Measurements from ENCODE around the gene ATAD2B. TPM values are rescaled to one million over a fixed set of nuclear protein-coding genes. Genes with fewer than 3 reads are reported as not detected.

Gene ATAD2B
- total and polyA plus RNA-seq, 4 donors, result 2.3 to 16.2 (median 11.5) TPM

DNA sequence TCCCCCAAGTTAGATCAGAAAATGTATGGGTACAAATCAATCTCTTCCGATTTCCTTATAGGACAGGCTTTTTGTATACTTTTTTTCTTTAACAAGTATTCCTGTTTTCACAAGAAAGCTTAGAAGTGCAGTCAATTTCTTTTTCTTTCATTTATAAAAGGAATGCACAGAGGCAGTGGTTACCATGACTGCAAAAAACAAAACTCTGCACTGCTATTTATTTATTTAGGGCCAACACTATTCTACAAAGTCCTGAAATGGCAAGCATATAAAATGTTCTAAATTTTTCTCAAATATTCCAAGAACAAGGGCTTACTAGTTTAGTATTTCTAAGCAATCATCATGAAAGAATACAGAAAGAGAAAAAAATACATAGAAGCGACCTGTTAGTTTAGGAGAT lies 22.2 kb downstream of the ATAD2B start:
- H3K4me3 ChIP-seq (ENCODE audit: low read depth in 1 of 3, low read length in 3 of 3), result no peak overlapping the region
- DNase-seq (ENCODE audit: low spot score), result no peak
- H3K36me3 ChIP-seq (ENCODE audit: control insufficient read depth in 4 of 4, insufficient read depth in 3 of 4, low read depth in 1 of 4, low read length in 3 of 4), result no peaks in the 10 kb centered on the region
- H3K4me1 ChIP-seq (ENCODE audit: control insufficient read depth in 4 of 4, insufficient read depth in 4 of 4, low read length in 3 of 4), result peaks cover 0 to 10% (median 3%) of the 10 kb centered on the region in 4 donors
- no peaks in the 10 kb centered on the region for H3K27me3 ChIP-seq (ENCODE audit: control insufficient read depth in 4 of 4, insufficient read depth in 4 of 4, low read length in 3 of 4)
- TF ChIP-seq TAF1 (conservative IDR thresholded peaks at IDR 0.05), result no peak
- no peak for TF ChIP-seq JUND (IDR thresholded peaks at IDR 0.05)
- no peak overlapping the region for H3K9ac ChIP-seq (ENCODE audit: low read depth in 1 of 2, low read length in 2 of 2)
- no peaks in the 10 kb centered on the region for H3K9me3 ChIP-seq (ENCODE audit: control insufficient read depth in 4 of 4, low read length in 3 of 4)
- H3K27ac ChIP-seq (ENCODE audit: low read depth in 1 of 2, low read length in 2 of 2), result no peak overlapping the region
- WGBS, result 92% methylated on average over 2 of the region's 2 CpGs

DNA sequence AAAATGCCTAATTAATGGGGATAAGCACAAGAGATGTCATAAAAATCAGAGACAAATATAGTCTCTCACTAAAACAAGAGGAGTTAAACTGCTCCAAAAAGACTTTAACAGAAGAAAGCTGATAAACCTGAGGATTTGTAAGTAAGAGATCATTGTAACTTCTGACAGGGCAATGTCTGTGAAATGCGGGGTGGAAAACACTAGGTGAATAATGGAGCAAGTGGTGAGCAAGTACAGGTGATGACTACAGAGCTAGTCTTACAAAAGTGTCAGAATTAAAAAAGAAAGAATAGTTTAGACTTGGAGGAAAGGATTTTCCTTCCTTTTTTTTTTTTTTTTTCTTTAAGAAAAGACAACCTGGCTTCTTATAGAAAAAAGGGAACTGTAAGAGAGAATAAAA lies 22.7 kb downstream of the ATAD2B start:
- WGBS, result 92% methylated on average over 1 of the region's 1 CpG
- Histone ChIP-seq H3K4me1 (ENCODE audit: control insufficient read depth in 4 of 4, insufficient read depth in 4 of 4, low read length in 3 of 4) (peaks cover 0 to 10% (median 3%) of the 10 kb centered on the region in 4 donors), H3K27ac (ENCODE audit: low read depth in 1 of 2, low read length in 2 of 2) (no peak overlapping the region), H3K27me3 (ENCODE audit: control insufficient read depth in 4 of 4, insufficient read depth in 4 of 4, low read length in 3 of 4) (no peaks in the 10 kb centered on the region), H3K9ac (ENCODE audit: low read depth in 1 of 2, low read length in 2 of 2) (no peak overlapping the region), H3K9me3 (ENCODE audit: control insufficient read depth in 4 of 4, low read length in 3 of 4) (no peaks in the 10 kb centered on the region), H3K4me3 (ENCODE audit: low read depth in 1 of 3, low read length in 3 of 3) (no peak overlapping the region), H3K36me3 (ENCODE audit: control insufficient read depth in 4 of 4, insufficient read depth in 3 of 4, low read depth in 1 of 4, low read length in 3 of 4) (no peaks in the 10 kb centered on the region)
- no peak for TF ChIP-seq EGR1 (IDR thresholded peaks at IDR 0.05; ENCODE audit: low read depth in 2 of 2)
- TF ChIP-seq, protein P1, sequence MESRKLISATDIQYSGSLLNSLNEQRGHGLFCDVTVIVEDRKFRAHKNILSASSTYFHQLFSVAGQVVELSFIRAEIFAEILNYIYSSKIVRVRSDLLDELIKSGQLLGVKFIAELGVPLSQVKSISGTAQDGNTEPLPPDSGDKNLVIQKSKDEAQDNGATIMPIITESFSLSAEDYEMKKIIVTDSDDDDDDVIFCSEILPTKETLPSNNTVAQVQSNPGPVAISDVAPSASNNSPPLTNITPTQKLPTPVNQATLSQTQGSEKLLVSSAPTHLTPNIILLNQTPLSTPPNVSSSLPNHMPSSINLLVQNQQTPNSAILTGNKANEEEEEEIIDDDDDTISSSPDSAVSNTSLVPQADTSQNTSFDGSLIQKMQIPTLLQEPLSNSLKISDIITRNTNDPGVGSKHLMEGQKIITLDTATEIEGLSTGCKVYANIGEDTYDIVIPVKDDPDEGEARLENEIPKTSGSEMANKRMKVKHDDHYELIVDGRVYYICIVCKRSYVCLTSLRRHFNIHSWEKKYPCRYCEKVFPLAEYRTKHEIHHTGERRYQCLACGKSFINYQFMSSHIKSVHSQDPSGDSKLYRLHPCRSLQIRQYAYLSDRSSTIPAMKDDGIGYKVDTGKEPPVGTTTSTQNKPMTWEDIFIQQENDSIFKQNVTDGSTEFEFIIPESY (IDR thresholded peaks at IDR 0.05), result no peak
- no peak for TF ChIP-seq FOXA2 (IDR thresholded peaks at IDR 0.05)
- TF ChIP-seq, protein P2, sequence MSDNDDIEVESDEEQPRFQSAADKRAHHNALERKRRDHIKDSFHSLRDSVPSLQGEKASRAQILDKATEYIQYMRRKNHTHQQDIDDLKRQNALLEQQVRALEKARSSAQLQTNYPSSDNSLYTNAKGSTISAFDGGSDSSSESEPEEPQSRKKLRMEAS (IDR thresholded peaks at IDR 0.05), result no peak
- no peak for TF ChIP-seq HNF4A (conservative IDR thresholded peaks at IDR 0.05)
- TF ChIP-seq HNF4G (IDR thresholded peaks at IDR 0.05), result no peak
- TF ChIP-seq, protein P3, sequence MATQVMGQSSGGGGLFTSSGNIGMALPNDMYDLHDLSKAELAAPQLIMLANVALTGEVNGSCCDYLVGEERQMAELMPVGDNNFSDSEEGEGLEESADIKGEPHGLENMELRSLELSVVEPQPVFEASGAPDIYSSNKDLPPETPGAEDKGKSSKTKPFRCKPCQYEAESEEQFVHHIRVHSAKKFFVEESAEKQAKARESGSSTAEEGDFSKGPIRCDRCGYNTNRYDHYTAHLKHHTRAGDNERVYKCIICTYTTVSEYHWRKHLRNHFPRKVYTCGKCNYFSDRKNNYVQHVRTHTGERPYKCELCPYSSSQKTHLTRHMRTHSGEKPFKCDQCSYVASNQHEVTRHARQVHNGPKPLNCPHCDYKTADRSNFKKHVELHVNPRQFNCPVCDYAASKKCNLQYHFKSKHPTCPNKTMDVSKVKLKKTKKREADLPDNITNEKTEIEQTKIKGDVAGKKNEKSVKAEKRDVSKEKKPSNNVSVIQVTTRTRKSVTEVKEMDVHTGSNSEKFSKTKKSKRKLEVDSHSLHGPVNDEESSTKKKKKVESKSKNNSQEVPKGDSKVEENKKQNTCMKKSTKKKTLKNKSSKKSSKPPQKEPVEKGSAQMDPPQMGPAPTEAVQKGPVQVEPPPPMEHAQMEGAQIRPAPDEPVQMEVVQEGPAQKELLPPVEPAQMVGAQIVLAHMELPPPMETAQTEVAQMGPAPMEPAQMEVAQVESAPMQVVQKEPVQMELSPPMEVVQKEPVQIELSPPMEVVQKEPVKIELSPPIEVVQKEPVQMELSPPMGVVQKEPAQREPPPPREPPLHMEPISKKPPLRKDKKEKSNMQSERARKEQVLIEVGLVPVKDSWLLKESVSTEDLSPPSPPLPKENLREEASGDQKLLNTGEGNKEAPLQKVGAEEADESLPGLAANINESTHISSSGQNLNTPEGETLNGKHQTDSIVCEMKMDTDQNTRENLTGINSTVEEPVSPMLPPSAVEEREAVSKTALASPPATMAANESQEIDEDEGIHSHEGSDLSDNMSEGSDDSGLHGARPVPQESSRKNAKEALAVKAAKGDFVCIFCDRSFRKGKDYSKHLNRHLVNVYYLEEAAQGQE (IDR thresholded peaks at IDR 0.05), result no peak
- TF ChIP-seq JUND (IDR thresholded peaks at IDR 0.05), result no peak
- no peak for TF ChIP-seq SP1 (IDR thresholded peaks at IDR 0.05)
- TF ChIP-seq FOXA1 (IDR thresholded peaks at IDR 0.05), result no peak
- TF ChIP-seq NR2F2 (IDR thresholded peaks at IDR 0.05), result no peak
- TF ChIP-seq RAD21 (IDR thresholded peaks at IDR 0.05), result no peak
- DNase-seq (ENCODE audit: low spot score), result no peak

DNA sequence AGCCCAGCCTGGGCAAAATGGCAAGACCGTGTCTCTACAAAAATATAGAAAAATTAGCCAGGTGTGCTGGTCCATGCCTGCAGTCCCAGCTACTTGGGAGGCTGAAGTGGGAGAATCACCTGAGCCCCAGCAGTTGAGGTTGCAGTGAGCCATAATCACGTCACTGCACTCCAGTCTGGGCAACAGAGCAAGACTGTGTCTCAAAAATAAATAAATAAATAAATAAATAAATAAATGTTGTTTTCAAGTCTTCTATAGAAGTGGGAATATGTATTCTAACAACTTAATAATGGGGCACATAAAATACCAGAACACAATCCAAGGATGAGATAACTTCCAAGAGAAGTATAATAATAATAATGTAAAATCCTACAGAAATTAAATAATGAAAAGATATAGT lies 23.9 kb downstream of the ATAD2B start:
- H3K4me1 ChIP-seq (ENCODE audit: control insufficient read depth in 4 of 4, insufficient read depth in 4 of 4, low read length in 3 of 4), result peaks cover 0 to 10% (median 3%) of the 10 kb centered on the region in 4 donors
- H3K27me3 ChIP-seq (ENCODE audit: control insufficient read depth in 4 of 4, insufficient read depth in 4 of 4, low read length in 3 of 4), result no peaks in the 10 kb centered on the region
- H3K27ac ChIP-seq (ENCODE audit: low read depth in 1 of 2, low read length in 2 of 2), result no peak overlapping the region
- no peak overlapping the region for H3K4me3 ChIP-seq (ENCODE audit: low read depth in 1 of 3, low read length in 3 of 3)
- DNase-seq (ENCODE audit: low spot score), result no peak
- 93% methylated on average over 2 of the region's 2 CpGs for WGBS
- no peak overlapping the region for H3K9ac ChIP-seq (ENCODE audit: low read depth in 1 of 2, low read length in 2 of 2)
- no peaks in the 10 kb centered on the region for H3K9me3 ChIP-seq (ENCODE audit: control insufficient read depth in 4 of 4, low read length in 3 of 4)
- H3K36me3 ChIP-seq (ENCODE audit: control insufficient read depth in 4 of 4, insufficient read depth in 3 of 4, low read depth in 1 of 4, low read length in 3 of 4), result no peaks in the 10 kb centered on the region
- TF ChIP-seq EGR1 (IDR thresholded peaks at IDR 0.05; ENCODE audit: low read depth in 2 of 2), result no peak
- TF ChIP-seq RXRA (IDR thresholded peaks at IDR 0.05), result no peak
- TF ChIP-seq, protein P1 (IDR thresholded peaks at IDR 0.05), result no peak
- TF ChIP-seq, protein P3 (IDR thresholded peaks at IDR 0.05), result no peak
- no peak for TF ChIP-seq FOXA1 (IDR thresholded peaks at IDR 0.05)
- no peak for TF ChIP-seq HNF4G (IDR thresholded peaks at IDR 0.05)
- no peak for TF ChIP-seq HNF4A (conservative IDR thresholded peaks at IDR 0.05)
- TF ChIP-seq, protein P2 (IDR thresholded peaks at IDR 0.05), result no peak
